GM13977 (cell line): ENCODE data around the gene MTURN.
"Not testable (repeated sequence)": the region's sequence is repeated elsewhere in the genome, so short reads cannot be mapped to it uniquely, and the experiment has no call there.

Source experiments
- DNase-seq: peaks from one replicate; pipeline ENCODE4 v3.0.0; 2012; ENCODE audit warnings: low spot score
- CTCF ChIP-seq: IDR thresholded peaks from 2 replicates; pipeline ENCODE4 v1.5.1; 2012; ENCODE audit warnings: mild to moderate bottlenecking, control low read depth; ENCODE audit not compliant: insufficient read depth; ENCODE audit errors: extremely low read depth, missing control alignments
- in situ Hi-C: fragments of 300-500 bp; cut with MboI; formaldehyde crosslinking; loops from one replicate; pipeline ENCODE4 v1.12.0; 2022; ENCODE audit warnings: low sequenced_read_pairs, low pct_unique_long_range_greater_than_20kb, mixed read lengths, inconsistent platforms; ENCODE audit not compliant: unreplicated experiment

Gene MTURN

DNA sequence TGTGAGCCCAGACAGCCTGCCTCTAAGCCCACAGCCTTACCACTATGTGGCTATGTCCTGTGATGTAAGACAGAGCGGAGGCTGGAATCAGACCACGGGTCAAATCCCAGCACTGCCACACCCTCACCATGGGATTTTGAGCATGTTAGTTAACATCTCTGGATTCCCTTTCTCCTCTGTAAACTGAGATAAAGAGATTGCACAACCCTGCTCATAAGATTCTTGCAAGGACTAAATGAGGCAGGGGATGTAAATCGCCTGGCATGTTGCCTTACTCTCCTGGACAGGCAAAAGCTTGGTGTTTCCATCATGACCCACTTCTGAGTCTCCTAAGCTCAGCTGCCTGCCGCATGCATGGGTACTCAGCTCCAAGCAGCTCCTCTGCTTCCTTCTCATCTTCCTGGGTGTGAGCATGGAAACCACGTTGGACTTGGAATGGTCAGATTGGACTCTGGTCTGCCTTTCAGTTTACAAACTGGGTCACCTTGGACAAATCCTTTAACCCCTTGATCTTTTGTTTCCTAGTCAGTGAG is 41.3 kb upstream of the MTURN start:
- no peak for TF ChIP-seq CTCF
- no peak for DNase-seq
- in situ Hi-C loops: no loop called here

- DNase-seq, in situ Hi-C loops: not testable (repeated sequence)
Measured at GRCh38 chr7:30098599-30098998, 36.2 kb upstream of the MTURN start.

DNA sequence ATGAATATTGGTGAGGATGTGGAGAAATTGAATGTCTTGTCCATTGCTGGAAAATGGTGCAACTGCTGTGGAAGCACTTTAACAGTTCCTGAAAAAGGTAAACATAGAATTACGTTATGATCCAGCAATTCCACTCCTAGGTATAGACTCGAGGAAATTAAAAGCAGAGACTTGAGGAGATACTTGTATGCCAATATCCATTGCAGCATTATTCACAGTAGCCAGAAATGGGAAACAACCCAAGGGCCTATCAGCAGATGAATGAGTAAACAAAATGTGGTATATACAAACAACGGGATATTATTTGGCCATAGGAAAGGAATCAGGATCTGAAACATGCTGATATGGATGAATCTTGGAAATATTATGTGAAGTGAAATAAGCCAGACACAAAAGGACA is 32.5 kb upstream of the MTURN start:
- no peak for DNase-seq
- TF ChIP-seq CTCF: no peak
- in situ Hi-C loops: no loop called here

DNA sequence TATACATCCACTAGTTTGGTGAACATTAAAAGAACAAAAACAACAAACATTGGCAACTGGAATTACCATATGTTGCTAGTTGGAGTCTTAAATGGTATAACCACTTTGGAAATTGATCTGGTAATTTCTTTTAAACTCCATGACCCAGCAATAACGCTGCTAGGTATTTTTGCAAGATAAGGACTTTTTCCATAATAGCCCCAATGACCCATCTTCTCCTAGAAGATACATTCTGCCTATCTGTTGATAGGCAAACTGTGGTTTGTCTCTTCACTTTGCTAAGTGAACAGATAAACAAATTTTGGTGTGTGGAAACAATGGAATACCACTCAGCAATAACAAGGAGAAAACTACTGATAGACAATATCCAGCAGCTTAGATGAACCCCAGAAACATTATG is 30.6 kb upstream of the MTURN start:
- TF ChIP-seq CTCF: no peak
- no peak for DNase-seq
- in situ Hi-C loops: no loop called here

DNA sequence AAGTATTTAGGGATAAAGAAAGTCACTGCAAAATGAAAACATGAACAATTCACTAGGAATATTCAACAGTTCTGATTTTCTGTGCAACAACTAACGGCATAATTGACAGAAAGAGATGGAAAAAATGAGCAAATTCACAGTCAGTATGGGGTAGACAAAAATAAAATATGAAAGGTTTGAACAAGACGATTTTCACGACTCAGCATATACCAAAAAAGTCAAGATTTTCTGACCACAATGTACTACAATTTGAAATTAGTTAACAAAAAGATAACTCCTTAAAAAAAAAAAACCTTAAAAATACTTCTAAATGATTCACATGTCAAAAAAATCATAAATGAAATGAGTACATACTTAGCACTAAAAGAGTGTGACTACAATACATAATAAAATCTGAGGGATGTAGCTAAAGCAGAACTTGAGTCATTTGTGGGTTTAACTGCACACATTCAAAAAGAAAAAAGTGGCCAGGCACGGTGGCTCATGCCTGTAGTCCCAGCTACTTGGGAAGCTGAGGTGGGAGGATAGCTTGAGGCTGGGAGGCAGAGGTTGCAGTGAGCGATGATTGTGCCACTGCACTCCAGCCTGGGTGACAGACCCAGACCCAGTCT is 22.6 kb upstream of the MTURN start:
- in situ Hi-C loops: no loop called here
- no peak for TF ChIP-seq CTCF
- DNase-seq: no peak

DNA sequence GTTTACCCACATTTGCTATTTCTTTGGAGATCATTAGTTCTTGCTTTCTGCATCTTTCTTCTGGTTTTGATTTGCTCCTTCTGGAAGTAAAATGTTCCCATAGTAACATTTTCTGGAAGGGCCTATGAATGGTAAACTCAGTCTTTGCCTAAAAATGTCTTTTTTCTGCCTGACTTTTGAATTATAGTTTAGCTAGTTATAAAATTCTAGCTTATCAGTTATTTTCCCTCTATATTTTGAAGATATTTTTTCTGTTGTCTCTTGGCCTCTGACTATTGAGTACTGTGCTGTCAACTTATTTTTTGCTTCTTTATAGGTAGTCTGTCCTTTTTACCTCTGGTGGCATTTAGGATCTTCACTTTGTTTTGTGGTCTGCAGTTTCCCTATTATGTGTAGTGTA is 21.6 kb upstream of the MTURN start:
- no peak for TF ChIP-seq CTCF
- in situ Hi-C loops: no loop called here
- DNase-seq: no peak

DNA sequence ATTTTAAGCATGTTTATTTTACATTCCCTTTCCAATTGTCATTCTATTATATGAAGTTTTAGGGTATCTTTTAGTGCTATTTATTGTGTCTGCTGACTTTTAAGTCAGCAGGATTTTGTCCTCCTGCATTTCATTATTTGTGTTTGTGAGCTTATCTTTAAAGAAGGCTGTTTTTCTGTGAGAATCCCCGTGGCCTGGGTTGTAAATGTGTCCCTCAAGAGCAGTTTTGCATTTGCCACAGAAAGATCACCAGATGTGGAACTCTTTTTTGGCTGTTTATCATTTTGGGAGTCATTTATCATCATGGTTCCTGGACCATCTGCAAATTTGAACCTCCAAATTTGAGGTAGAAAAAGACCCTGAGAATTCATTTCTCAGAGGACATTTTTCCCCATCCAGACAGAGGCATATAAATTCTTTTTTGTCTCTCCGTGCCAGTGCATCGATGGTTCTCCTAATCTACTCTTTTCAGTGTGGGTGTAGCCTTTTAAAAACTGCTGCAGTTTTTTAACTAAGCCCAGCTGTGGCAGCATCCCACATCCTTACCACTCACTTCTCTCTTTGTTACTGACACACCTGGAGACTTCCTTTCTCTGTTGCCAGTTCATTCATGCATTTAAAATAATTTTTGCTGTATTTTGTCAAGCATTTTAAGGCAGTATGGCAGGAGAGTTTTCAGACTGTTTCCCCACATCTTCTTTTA is 20.1 kb upstream of the MTURN start:
- no peak for TF ChIP-seq CTCF
- DNase-seq: no peak
- in situ Hi-C loops: no loop called here
